Measurements from ENCODE around the gene DTX1. TPM values are rescaled to one million over a fixed set of nuclear protein-coding genes. Genes with fewer than 3 reads are reported as not detected.

The DTX1 gene
- total and polyA plus RNA-seq, 2 of the 8 experiments (the other 6 are each of a cell fraction or from before 2014, with no cell fraction given): 4.7 to 6.9 TPM

GRCh38 chr12:113081873-113082272 lies 25.3 kb downstream of the DTX1 start:
- FAIRE-seq (no peak), DNase-seq (ENCODE audit: low read depth in 1 of 2, low spot score in 2 of 2) (no peak)
- Histone ChIP-seq H2BK15ac (ENCODE audit: low read length) (no peak overlapping the region), H4K5ac (ENCODE audit: insufficient read length, low read depth, low read length) (no peak overlapping the region), H2BK20ac (ENCODE audit: low read length) (no peak overlapping the region), H3K9ac (replicated peaks in 1 of 4; ENCODE audit: extremely low read depth in 1 of 4, low read depth in 3 of 4, low read length in 3 of 4) (no peak overlapping the region), H4K91ac (replicated peaks; ENCODE audit: insufficient read length, low read length) (no peak overlapping the region), H2BK120ac (replicated peaks; ENCODE audit: low read depth, low read length) (no peak overlapping the region), H3K27ac (ENCODE audit: low read depth, low read length) (no peak overlapping the region), H3K4ac (replicated peaks; ENCODE audit: insufficient read length, low read depth, low read length) (no peak overlapping the region), H2AK5ac (ENCODE audit: low read depth, low read length) (no peak overlapping the region), H3K23me2 (ENCODE audit: low read depth, low read length) (peaks cover 4% of the 10 kb centered on the region; the same call in 1 of the 2 replicates), H2BK12ac (ENCODE audit: low read depth, low read length) (no peak overlapping the region), H3K23ac (ENCODE audit: insufficient read length) (no peak overlapping the region), H3K56ac (replicated peaks; ENCODE audit: insufficient read length, low read depth, low read length) (no peak overlapping the region), H3K4me3 (ENCODE audit: extremely low read depth in 1 of 4, insufficient read depth in 2 of 4, low read depth in 3 of 4, low read length in 4 of 4) (no peak overlapping the region), H4K8ac (ENCODE audit: extremely low read depth, insufficient read depth, low read length) (no peak overlapping the region), H4K20me1 (replicated peaks in 1 of 2; ENCODE audit: control insufficient read depth in 1 of 2, insufficient read depth in 2 of 2, low read length in 2 of 2) (peaks cover 0 to 2% of the 10 kb centered on the region in 2 experiments), H3K36me3 (ENCODE audit: control insufficient read depth in 2 of 4, insufficient read depth in 4 of 4, low read length in 3 of 4) (no peaks in the 10 kb centered on the region), H2BK5ac (ENCODE audit: low read depth, low read length) (no peak overlapping the region), H3K4me2 (ENCODE audit: insufficient read depth in 1 of 2, low read depth in 2 of 2, low read length in 2 of 2) (no peak overlapping the region; a peak in 1 of 4 replicates), H3K79me1 (ENCODE audit: low read depth, low read length) (no peaks in the 10 kb centered on the region), H3K9me3 (ENCODE audit: insufficient read depth in 2 of 2, low read depth in 1 of 2, low read length in 1 of 2) (no peaks in the 10 kb centered on the region), H2AFZ (ENCODE audit: low read length) (no peak overlapping the region), H3K18ac (ENCODE audit: extremely low read depth, low read length) (no peak overlapping the region; the same call in 1 of the 2 replicates), H3K14ac (ENCODE audit: insufficient read length) (no peak overlapping the region), H3K4me1 (replicated peaks in 1 of 4; ENCODE audit: control insufficient read depth in 3 of 4, insufficient read depth in 4 of 4, low read length in 3 of 4) (peaks cover 0 to 5% (median 3%) of the 10 kb centered on the region in 4 experiments; a peak in 5 of 7 replicates), H3K27me3 (replicated peaks in 1 of 4; ENCODE audit: control insufficient read depth in 3 of 4, extremely low read depth in 1 of 4, insufficient read depth in 3 of 4, low read length in 3 of 4) (peaks cover 16 to 20% (median 19%) of the 10 kb centered on the region in 4 experiments), H3K79me2 (ENCODE audit: control insufficient read depth in 1 of 2, insufficient read depth in 2 of 2, low read length in 2 of 2) (no peaks in the 10 kb centered on the region)
- ChIA-PET POLR2A (ENCODE audit: partially characterized antibody) (interaction anchor here (1.0 to 1.3 kb wide), 2 partner anchors 14 to 34 kb away, joined by 3 to 6 read pairs; no protein-coding TSS in a partner anchor), CTCF (ENCODE audit: partially characterized antibody) (interaction anchor here (0.6 to 2.4 kb wide), 7 partner anchors 11 to 89 kb away, joined by 3 to 11 read pairs (median 5); partner anchors contain the start of gene RASAL1)
- 89% methylated on average over 4 of the region's 4 CpGs; no CpG with 5 or more reads in 1 of the 2 experiments for WGBS, 2 experiments (ENCODE audit: extremely low coverage in 1 of 2, insufficient coverage in 1 of 2, insufficient read length in 1 of 2, insufficient replicate concordance in 2 of 2, low coverage in 1 of 2, low lambda C conversion rate in 2 of 2, missing lambda C conversion rate in 1 of 2)
- TF ChIP-seq POU5F1 (IDR thresholded peaks at IDR 0.05; ENCODE audit: low read depth, low read length) (no peak), HDAC2 (IDR thresholded peaks at IDR 0.05; ENCODE audit: borderline replicate concordance in 1 of 2, low read depth in 2 of 2, low read length in 2 of 2) (peak in 1 of 2 experiments; percentile 86; a peak in 1 of 4 replicates), ATF2 (IDR thresholded peaks at IDR 0.05; ENCODE audit: low read length) (no peak), CEBPB (IDR thresholded peaks at IDR 0.05; ENCODE audit: low read depth, low read length) (no peak), EZH2 (IDR thresholded peaks at IDR 0.05; ENCODE audit: low read depth, low read length, severe bottlenecking) (no peak), CTBP2 (IDR thresholded peaks at IDR 0.05; ENCODE audit: borderline replicate concordance, insufficient read depth, insufficient read length, low read length) (no peak), HDAC6 (IDR thresholded peaks at IDR 0.05; ENCODE audit: low read depth, low read length) (no peak), JUN (IDR thresholded peaks at IDR 0.05; ENCODE audit: low read depth, low read length) (no peak), FOSL1 (IDR thresholded peaks at IDR 0.05; ENCODE audit: insufficient read depth, low read depth, low read length) (no peak), ASH2L (IDR thresholded peaks at IDR 0.05; ENCODE audit: low read length) (no peak), TAF1 (IDR thresholded peaks at IDR 0.05; ENCODE audit: low read depth, low read length) (no peak), KDM1A (IDR thresholded peaks at IDR 0.05; ENCODE audit: borderline replicate concordance, low read length) (peak; percentile 90)
